Tibial nerve (tissue), 4 donors: ENCODE results near the gene DCTN4. TPM values are rescaled to one million over a fixed set of nuclear protein-coding genes. Genes with fewer than 3 reads are reported as not detected.
A peak's percentile ranks its signal among the peaks of the same experiment; 100 is the strongest.

Experiments
- DNase-seq, 2 donors: peaks; one replicate each; pipeline ENCODE4 v3.0.0-alpha.2; 2019; ENCODE audit warnings: low spot score in 2 of 2
- H3K27ac ChIP-seq, 4 donors: fragments of 200-600 bp; sonication (generic) in 3 of 4; one replicate each; pipeline ENCODE4 v1.5.1; 2017 to 2019; ENCODE audit warnings: mild to moderate bottlenecking in 1 of 4
- H3K27me3 ChIP-seq, 2 donors: fragments of 200-600 bp; sonication (generic) in 1 of 2; one replicate each; pipeline versions ENCODE4 v1.5.1 to v1.6.0; 2017 to 2019
- H3K36me3 ChIP-seq, 3 donors: fragments of 200-600 bp; sonication (generic); one replicate each; pipeline ENCODE4 v1.5.1; 2018 to 2019
- H3K4me1 ChIP-seq, 4 donors: fragments of 200-600 bp; sonication (generic) in 3 of 4; one replicate each; pipeline ENCODE4 v1.5.1; 2017 to 2019
- H3K4me3 ChIP-seq, 4 donors: fragments of 200-600 bp; sonication (generic) in 3 of 4; one replicate each; pipeline ENCODE4 v1.5.1; 2017 to 2019; ENCODE audit warnings: mild to moderate bottlenecking in 1 of 4, moderate library complexity in 1 of 4
- H3K9me3 ChIP-seq, 4 donors: fragments of 200-600 bp; sonication (generic) in 3 of 4; one replicate each; pipeline ENCODE4 v1.5.1; 2017 to 2019
- EP300 ChIP-seq, 2 donors: sonication (generic); formaldehyde crosslinking; IDR thresholded peaks; one replicate each; pipeline ENCODE4 v1.6.1; 2017; ENCODE audit warnings: antibody characterized with exemption in 2 of 2, mild to moderate bottlenecking in 1 of 2
- POLR2A ChIP-seq, 2 donors: fragments of 450-650 bp; IDR thresholded peaks; one replicate each; pipeline ENCODE4 v1.6.1; 2017; ENCODE audit warnings: antibody characterized with exemption in 2 of 2, mild to moderate bottlenecking in 2 of 2, moderate library complexity in 2 of 2
- WGBS, 2 donors: methylation state at CpG; one replicate each; pipeline ENCODE4 v1.1.5; 2018; 5-methylcytosine and 5-hydroxymethylcytosine counted together
- total RNA-seq, 4 donors: library from RNA; depleted of rRNA; stranded (reverse); fragments of >200 nt; gene quantifications; one replicate each; pipeline ENCODE4 v1.1.0, GENCODE V29; 2016
- TF ChIP-seq, protein P1 (sequence below), 5 experiments: fragments of 200-600 bp in 3 of 5; fragments of 450-650 bp in 2 of 5; sonication (generic) in 3 of 5; IDR thresholded peaks; one replicate each; pipeline ENCODE4 v1.5.1; 2016 to 2019; ENCODE audit warnings: antibody characterized with exemption in 5 of 5, mild to moderate bottlenecking in 3 of 5, moderate library complexity in 2 of 5

DCTN4 gene
- total RNA-seq, 4 donors from 2014 or later: 38.0 to 80.2 (median 63.4) TPM

DNA sequence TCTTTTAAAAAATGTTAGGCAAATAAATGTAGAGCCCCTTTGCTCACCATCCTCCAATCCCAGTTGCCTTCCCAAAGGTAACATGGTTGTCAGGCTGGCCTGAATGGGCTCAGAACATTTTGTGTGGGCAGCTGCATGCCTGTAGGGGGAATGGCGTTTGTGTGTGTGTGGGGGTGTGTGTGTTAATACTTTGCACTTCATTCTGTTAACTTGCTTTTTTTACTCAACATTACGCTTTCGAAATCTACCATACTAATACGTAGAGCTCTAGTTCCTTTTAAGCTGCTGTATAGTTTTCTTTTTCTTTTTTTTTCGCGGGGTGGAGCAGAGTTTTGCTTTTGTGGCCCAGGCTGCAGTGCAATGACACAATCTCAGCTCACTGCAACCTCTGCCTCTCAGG, 83.7 kb downstream of the DCTN4 start:
- H3K9me3 ChIP-seq: no peaks in the 10 kb centered on the region
- H3K4me1 ChIP-seq: peaks cover 0 to 49% (median 31%) of the 10 kb centered on the region in 4 donors
- 73% methylated on average over 6 of the region's 6 CpGs for WGBS, 2 donors
- H3K4me3 ChIP-seq: no peak overlapping the region
- H3K27me3 ChIP-seq: no peaks in the 10 kb centered on the region
- peak overlapping the region in 2 of 4 donors; percentile 76 to 85 for H3K27ac ChIP-seq
- TF ChIP-seq, protein P1, sequence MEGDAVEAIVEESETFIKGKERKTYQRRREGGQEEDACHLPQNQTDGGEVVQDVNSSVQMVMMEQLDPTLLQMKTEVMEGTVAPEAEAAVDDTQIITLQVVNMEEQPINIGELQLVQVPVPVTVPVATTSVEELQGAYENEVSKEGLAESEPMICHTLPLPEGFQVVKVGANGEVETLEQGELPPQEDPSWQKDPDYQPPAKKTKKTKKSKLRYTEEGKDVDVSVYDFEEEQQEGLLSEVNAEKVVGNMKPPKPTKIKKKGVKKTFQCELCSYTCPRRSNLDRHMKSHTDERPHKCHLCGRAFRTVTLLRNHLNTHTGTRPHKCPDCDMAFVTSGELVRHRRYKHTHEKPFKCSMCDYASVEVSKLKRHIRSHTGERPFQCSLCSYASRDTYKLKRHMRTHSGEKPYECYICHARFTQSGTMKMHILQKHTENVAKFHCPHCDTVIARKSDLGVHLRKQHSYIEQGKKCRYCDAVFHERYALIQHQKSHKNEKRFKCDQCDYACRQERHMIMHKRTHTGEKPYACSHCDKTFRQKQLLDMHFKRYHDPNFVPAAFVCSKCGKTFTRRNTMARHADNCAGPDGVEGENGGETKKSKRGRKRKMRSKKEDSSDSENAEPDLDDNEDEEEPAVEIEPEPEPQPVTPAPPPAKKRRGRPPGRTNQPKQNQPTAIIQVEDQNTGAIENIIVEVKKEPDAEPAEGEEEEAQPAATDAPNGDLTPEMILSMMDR (IDR thresholded peaks at IDR 0.05): no peak
- no peak for TF ChIP-seq POLR2A (IDR thresholded peaks at IDR 0.05)
- no peak for TF ChIP-seq EP300 (IDR thresholded peaks at IDR 0.05)
- H3K36me3 ChIP-seq: peaks cover 0 to 21% (median 0%) of the 10 kb centered on the region in 3 donors
- DNase-seq: no peak

DNA sequence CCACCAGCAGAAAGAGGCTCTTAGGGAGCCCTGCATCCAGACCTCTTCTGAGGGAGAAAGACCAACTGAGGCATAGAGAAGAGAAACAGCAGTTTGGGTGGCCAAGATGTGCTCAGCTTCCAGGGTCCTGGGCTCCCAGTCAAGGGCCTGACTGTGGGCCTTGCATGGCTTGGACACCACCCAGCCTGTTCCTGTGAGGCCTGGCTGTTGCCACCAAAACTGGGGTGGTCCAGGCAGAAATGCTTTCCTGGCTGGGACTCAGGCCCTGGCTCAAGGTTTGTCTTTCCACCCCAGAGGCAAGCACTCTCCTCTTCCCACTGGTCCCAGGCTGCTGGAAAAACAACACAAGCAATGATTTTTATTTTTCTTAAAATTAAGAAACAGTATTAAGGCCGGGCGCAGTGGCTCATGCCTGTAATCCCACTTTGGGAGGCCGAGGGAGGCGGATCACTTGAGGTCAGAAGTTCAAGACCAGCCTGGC, 84.4 kb downstream of the DCTN4 start:
- no peak overlapping the region for H3K4me3 ChIP-seq
- peak overlapping the region in 3 of 4 donors; percentile 44 to 85 (median 76) for H3K27ac ChIP-seq
- 60 to 62% methylated on average over 4 of the region's 4 CpGs for WGBS, 2 donors
- H3K36me3 ChIP-seq: peaks cover 0 to 18% (median 0%) of the 10 kb centered on the region in 3 donors
- no peaks in the 10 kb centered on the region for H3K9me3 ChIP-seq
- peak; percentile 60 to 76 for DNase-seq
- TF ChIP-seq EP300 (IDR thresholded peaks at IDR 0.05): peak in 1 of 2 donors; percentile 64
- TF ChIP-seq, protein P1 (IDR thresholded peaks at IDR 0.05): no peak
- H3K27me3 ChIP-seq: no peaks in the 10 kb centered on the region
- peaks cover 0 to 49% (median 31%) of the 10 kb centered on the region in 4 donors for H3K4me1 ChIP-seq

DNA sequence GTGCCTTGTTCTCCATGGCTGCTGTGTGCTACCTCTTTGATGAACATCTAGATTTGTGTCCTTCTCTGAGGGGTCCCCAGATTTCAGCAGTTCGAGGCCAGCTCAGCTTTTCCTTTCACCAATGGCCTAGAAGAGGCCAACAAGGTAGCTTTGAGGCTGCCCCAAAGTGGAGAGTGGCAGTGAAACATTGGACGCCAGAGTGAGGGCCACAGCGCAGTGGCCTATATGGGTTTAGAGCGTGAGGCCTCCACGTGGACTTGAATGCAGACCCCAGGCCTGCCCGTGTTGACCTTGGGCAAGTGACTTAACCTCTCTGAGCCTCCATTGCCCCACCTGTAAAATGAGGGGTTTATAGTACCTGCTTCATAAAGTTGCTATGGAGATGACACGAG, 85.9 kb downstream of the DCTN4 start:
- Histone ChIP-seq H3K27me3 (no peaks in the 10 kb centered on the region), H3K36me3 (peaks cover 0 to 3% (median 0%) of the 10 kb centered on the region in 3 donors), H3K4me1 (peaks cover 0 to 49% (median 31%) of the 10 kb centered on the region in 4 donors), H3K4me3 (peak overlapping the region in 3 of 4 donors; percentile 45 to 58 (median 56)), H3K9me3 (no peaks in the 10 kb centered on the region), H3K27ac (peak overlapping the region in 2 of 4 donors; percentile 81 to 85)
- no peak for DNase-seq
- TF ChIP-seq EP300 (IDR thresholded peaks at IDR 0.05): no peak
- TF ChIP-seq POLR2A (IDR thresholded peaks at IDR 0.05): no peak
- TF ChIP-seq, protein P1 (IDR thresholded peaks at IDR 0.05): no peak
- WGBS, 2 donors: 78 to 80% methylated on average over 7 of the region's 7 CpGs

DNA sequence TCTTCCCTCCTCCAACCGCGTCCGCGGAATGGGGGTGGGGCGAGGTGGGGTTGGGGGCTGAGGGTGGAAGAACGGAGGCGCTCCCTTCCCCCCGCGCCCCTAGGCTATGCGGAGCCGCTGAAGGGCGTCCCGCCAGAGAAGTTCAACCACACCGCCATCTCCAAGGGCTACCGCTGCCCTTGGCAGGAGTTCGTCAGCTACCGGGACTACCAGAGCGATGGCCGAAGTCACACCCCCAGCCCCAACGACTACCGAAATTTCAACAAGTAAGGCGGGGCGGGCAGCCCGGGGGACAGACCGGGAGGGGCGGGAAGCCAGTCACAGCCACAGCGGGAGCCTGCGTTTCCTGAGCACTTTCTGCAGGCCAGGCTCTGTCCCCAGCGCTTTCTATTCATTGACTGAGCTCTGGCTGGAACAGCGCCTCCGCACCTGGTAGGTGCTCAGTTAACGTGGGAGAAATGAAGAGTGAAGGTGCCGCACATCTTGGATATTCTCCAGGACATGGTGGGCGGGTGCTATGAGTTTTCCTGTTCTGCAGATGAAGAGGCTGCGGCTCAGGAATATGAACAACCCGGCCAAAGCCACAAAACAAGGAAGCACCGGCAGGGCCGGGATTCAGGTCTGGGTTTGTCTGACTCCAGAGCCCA, 86.5 kb downstream of the DCTN4 start:
- peak in 1 of 2 donors; percentile 54 for DNase-seq
- no peaks in the 10 kb centered on the region for H3K36me3 ChIP-seq
- peak overlapping the region; percentile 22 to 85 (median 59) for H3K27ac ChIP-seq
- no peaks in the 10 kb centered on the region for H3K27me3 ChIP-seq
- TF ChIP-seq EP300 (IDR thresholded peaks at IDR 0.05): no peak
- no peak for TF ChIP-seq POLR2A (IDR thresholded peaks at IDR 0.05)
- TF ChIP-seq, protein P1 (IDR thresholded peaks at IDR 0.05): no peak
- peak overlapping the region; percentile 32 to 58 (median 50) for H3K4me3 ChIP-seq
- H3K9me3 ChIP-seq: no peaks in the 10 kb centered on the region
- peaks cover 0 to 49% (median 31%) of the 10 kb centered on the region in 4 donors for H3K4me1 ChIP-seq
- WGBS, 2 donors: 7 to 21% methylated on average over 9 to 21 of the region's 38 CpGs

DNA sequence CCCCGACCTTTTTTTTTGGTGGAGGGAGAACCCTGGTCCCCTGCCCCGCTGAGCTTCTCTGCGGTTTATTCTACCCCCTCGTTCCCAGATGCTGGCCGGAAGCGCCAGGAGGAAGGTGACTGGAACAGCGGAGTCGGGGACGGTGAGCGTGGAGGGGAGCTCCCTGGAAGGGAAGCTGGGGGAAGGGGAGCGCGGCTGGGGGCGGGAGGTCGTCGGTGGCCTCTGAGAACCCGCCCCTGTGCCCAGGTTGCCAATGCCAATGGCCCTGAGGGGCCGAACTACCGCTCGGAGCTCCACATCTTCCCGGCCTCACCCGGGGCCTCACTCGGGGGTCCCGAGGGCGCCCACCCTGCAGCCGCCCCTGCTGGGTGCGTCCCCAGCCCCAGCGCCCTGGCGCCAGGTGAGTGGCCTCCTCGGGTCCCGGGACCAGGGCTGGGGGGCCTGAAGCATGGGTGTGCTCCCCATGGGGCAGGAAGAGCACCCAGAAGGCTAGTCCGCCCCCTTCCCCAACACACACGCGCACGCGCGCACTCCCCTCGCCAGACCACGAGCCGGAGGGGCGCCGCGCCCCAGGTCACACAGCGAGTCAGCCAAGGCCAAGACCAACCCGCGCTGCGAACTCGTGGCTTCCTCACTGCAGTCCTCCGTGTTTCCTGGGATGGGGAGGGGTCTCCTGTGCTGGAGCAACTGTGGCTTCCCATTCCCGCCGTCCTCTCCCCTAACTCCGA, 87.1 kb downstream of the DCTN4 start:
- Histone ChIP-seq H3K4me1 (peaks cover 0 to 49% (median 31%) of the 10 kb centered on the region in 4 donors), H3K27me3 (no peaks in the 10 kb centered on the region), H3K27ac (peak overlapping the region; percentile 22 to 85 (median 59)), H3K36me3 (no peaks in the 10 kb centered on the region), H3K9me3 (no peaks in the 10 kb centered on the region), H3K4me3 (peak overlapping the region; percentile 32 to 58 (median 50))
- DNase-seq: no peak
- TF ChIP-seq, protein P1 (IDR thresholded peaks at IDR 0.05): no peak
- TF ChIP-seq EP300 (IDR thresholded peaks at IDR 0.05) (no peak), POLR2A (IDR thresholded peaks at IDR 0.05) (no peak)
- 9 to 12% methylated on average over 24 to 42 of the region's 51 CpGs for WGBS, 2 donors
